K562 (cell line): ENCODE data around the gene EFEMP2. TPM values are rescaled to one million over a fixed set of nuclear protein-coding genes. Genes with fewer than 3 reads are reported as not detected.

Experiments used
- BCL6 ChIP-seq: fragments of 250-450 bp; sonication (Bioruptor Pico); IDR thresholded peaks from 2 replicates; pipeline ENCODE4 v1.4.0; 2020
- CBFA2T2 ChIP-seq: fragments of 450-650 bp; conservative IDR thresholded peaks from 2 replicates; pipeline ENCODE4 v1.6.1; 2017; ENCODE audit warnings: mild to moderate bottlenecking
- CHD4 ChIP-seq: fragments of 200-600 bp; sonication (generic); IDR thresholded peaks from 3 replicates; pipeline ENCODE4 v1.6.1; 2012; ENCODE audit warnings: low read depth, mild to moderate bottlenecking, mixed read lengths, low read length, inconsistent platforms; ENCODE audit not compliant: insufficient read depth, insufficient replicate concordance, poor library complexity, severe bottlenecking
- HDGF ChIP-seq: fragments of 450-650 bp; IDR thresholded peaks from 2 replicates; pipeline ENCODE4 v1.6.1; 2016
- HMGN3 ChIP-seq: IDR thresholded peaks from 2 replicates; pipeline ENCODE4 v1.6.1; 2011; ENCODE audit warnings: borderline replicate concordance, low read depth, mild to moderate bottlenecking, mixed read lengths, low read length; ENCODE audit not compliant: insufficient read length; ENCODE audit errors: extremely low read depth
- NR4A1 ChIP-seq, 2 experiments: fragments of 250-450 bp in 1 of 2; fragments of 450-650 bp in 1 of 2; sonication (Bioruptor Pico) in 1 of 2; IDR thresholded peaks; 2 replicates each; pipeline versions ENCODE4 v1.4.0 to v1.6.1; 2016 to 2020; ENCODE audit warnings: mild to moderate bottlenecking in 2 of 2, missing compliant biosample characterization in 1 of 2, missing genetic modification characterization in 1 of 2, moderate library complexity in 1 of 2
- RFX1 ChIP-seq: fragments of 450-650 bp; IDR thresholded peaks from 2 replicates; pipeline ENCODE4 v1.6.1; 2016; ENCODE audit warnings: mild to moderate bottlenecking, moderate library complexity
- SREBF1 ChIP-seq: fragments of 150-350 bp; IDR thresholded peaks from 2 replicates; pipeline ENCODE4 v1.6.1; 2014; ENCODE audit warnings: antibody characterized with exemption, low read depth, low read length, borderline replicate concordance
- SRF ChIP-seq, 2 experiments: fragments of 250-450, 450-650 bp in 1 of 2; sonication (Bioruptor Pico) in 1 of 2; sonication (generic) in 1 of 2; formaldehyde crosslinking; IDR thresholded peaks; 2 replicates each; pipeline versions ENCODE4 v1.5.0 to v1.5.1; 2020 to 2022; ENCODE audit warnings: mild to moderate bottlenecking in 1 of 2, missing genetic modification reagents in 1 of 2
- TGIF2 ChIP-seq: sonication (generic); formaldehyde crosslinking; IDR thresholded peaks from 2 replicates; pipeline ENCODE4 v1.8.1; 2022; ENCODE audit warnings: mild to moderate bottlenecking, missing genetic modification reagents, moderate library complexity
- TRIM24 ChIP-seq, 2 experiments: fragments of 450-650 bp; IDR thresholded peaks; 2 replicates each; pipeline ENCODE4 v1.6.1; 2016
- ZNF24 ChIP-seq: fragments of 450-650 bp; IDR thresholded peaks from 2 replicates; pipeline ENCODE4 v1.6.1; 2016
- ZNF311 ChIP-seq: fragments of 250-450 bp; sonication (Bioruptor Pico); IDR thresholded peaks from 2 replicates; pipeline ENCODE4 v1.4.0; 2020; ENCODE audit warnings: mild to moderate bottlenecking, moderate library complexity
- ZNF431 ChIP-seq: sonication (generic); formaldehyde crosslinking; IDR thresholded peaks from 2 replicates; pipeline ENCODE4 v1.8.0; 2022; ENCODE audit warnings: mild to moderate bottlenecking, missing genetic modification reagents
- ZNF589 ChIP-seq: fragments of 200-800 bp; sonication (Bioruptor generic); IDR thresholded peaks from 2 replicates; pipeline ENCODE4 v1.6.1; 2016; ENCODE audit warnings: low read depth, missing genetic modification characterization, missing compliant biosample characterization
- ZNF780A ChIP-seq: fragments of 250-450 bp; sonication (Bioruptor Pico); IDR thresholded peaks from 2 replicates; pipeline ENCODE4 v1.5.0; 2021; ENCODE audit warnings: mild to moderate bottlenecking
- polyA plus RNA-seq, 8 experiments: library from polyadenylated mRNA; depleted of rRNA in 4 of 8; stranded (reverse) in 5 of 8; unstranded in 3 of 8; fragments of >200 nt; fragmentation: Nextera tagmentation in 2 of 8; fragmentation: Illumina TruSeq in 1 of 8; extraction: Ambion mirVana in 2 of 8; extraction: Trizol in 1 of 8; gene quantifications; 2 replicates each; pipeline versions ENCODE4 v1.2.1 to v1.2.3, GENCODE V29; 2011 to 2014; ENCODE audit warnings: inconsistent platforms in 1 of 8, missing spikeins in 1 of 8
- total RNA-seq, 7 experiments: library from RNA; depleted of rRNA in 6 of 7; stranded (reverse); fragments of >200 nt in 6 of 7; fragmentation: Illumina TruSeq in 2 of 7; extraction: Trizol in 2 of 7; gene quantifications; 2 replicates each; pipeline versions ENCODE4 v1.2.1 to v1.2.3, GENCODE V29; 2011 to 2021; ENCODE audit warnings: low replicate concordance in 1 of 7
- TF ChIP-seq, protein P1 (sequence below), 2 experiments: fragments of 450-650 bp in 1 of 2; sonication (generic) in 1 of 2; formaldehyde crosslinking in 1 of 2; IDR thresholded peaks in 1 of 2; conservative IDR thresholded peaks in 1 of 2; 2 replicates each; pipeline versions ENCODE4 v1.6.1 to v1.8.1; 2016 to 2023; ENCODE audit warnings: mild to moderate bottlenecking in 2 of 2, moderate library complexity in 2 of 2, inconsistent platforms in 1 of 2, missing genetic modification reagents in 1 of 2
- TF ChIP-seq, protein P2 (sequence below): sonication (generic); formaldehyde crosslinking; IDR thresholded peaks from 2 replicates; pipeline ENCODE4 v1.8.0; 2022; ENCODE audit warnings: missing genetic modification reagents, mild to moderate bottlenecking, borderline replicate concordance
- TF ChIP-seq, protein P3 (sequence below): fragments of 450-650 bp; formaldehyde crosslinking; IDR thresholded peaks from 2 replicates; pipeline ENCODE4 v1.4.0; 2020; ENCODE audit warnings: mild to moderate bottlenecking
- TF ChIP-seq, protein P4 (sequence below): fragments of 250-450 bp; sonication (Bioruptor Pico); IDR thresholded peaks from 2 replicates; pipeline ENCODE4 v1.4.0; 2020; ENCODE audit warnings: mild to moderate bottlenecking, moderate library complexity, borderline replicate concordance
- TF ChIP-seq, protein P5 (sequence below): fragments of 250-450 bp; sonication (Bioruptor Pico); IDR thresholded peaks from 2 replicates; pipeline ENCODE4 v1.4.0; 2020

The EFEMP2 gene
- total and polyA plus RNA-seq, 9 of the 15 experiments (the other 6 are each of a cell fraction or from before 2014, with no cell fraction given): 0.07 to 2.9 (median 0.69) TPM; not detected in 1

DNA sequence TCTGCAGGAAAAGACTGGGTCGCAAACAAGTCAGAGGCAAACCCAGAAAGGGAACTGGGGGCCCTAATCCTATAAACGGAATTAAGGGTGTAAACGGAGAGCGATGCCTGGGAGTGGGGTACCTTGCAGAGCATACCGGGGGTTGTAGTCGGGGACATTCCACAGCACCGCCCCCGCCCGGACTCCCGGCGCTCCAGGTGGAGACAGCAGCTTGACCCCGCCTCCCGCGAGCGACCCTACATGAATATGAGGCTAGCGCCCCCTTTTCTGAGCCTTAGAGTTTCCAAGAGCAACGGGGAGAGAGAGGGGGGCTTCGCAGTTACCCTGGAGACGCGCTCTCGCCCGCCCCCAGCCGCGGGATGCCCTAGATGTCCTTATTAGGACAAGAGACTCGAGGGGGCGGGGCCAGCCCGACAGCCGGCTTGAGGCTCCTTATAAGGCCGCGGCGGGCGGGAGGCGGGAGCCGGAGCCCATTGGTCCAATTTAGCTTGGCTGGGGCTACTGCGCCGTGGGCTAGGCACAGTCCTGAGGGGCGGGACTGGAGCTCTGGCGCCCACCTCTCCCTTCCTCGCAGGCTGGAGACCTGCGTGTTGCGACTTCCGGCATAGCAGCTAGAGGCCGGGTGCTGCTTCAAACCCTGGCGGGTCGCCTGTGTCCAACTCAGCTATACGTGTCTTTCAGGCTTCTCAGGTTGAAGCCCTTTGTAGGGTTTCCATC is 13.3 kb downstream of the EFEMP2 start (continued):
- peak; percentile 98 for TF ChIP-seq HMGN3
- TF ChIP-seq BCL6 (CRISPR knock-in tag): no peak
- TF ChIP-seq CHD4: no peak
- TF ChIP-seq, protein P1, sequence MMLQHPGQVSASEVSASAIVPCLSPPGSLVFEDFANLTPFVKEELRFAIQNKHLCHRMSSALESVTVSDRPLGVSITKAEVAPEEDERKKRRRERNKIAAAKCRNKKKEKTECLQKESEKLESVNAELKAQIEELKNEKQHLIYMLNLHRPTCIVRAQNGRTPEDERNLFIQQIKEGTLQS (IDR thresholded peaks at IDR 0.05): no peak
- TF ChIP-seq, protein P1 (CRISPR knock-in tag; conservative IDR thresholded peaks at IDR 0.05): no peak
- TF ChIP-seq HDGF: no peak
- TF ChIP-seq, protein P2, sequence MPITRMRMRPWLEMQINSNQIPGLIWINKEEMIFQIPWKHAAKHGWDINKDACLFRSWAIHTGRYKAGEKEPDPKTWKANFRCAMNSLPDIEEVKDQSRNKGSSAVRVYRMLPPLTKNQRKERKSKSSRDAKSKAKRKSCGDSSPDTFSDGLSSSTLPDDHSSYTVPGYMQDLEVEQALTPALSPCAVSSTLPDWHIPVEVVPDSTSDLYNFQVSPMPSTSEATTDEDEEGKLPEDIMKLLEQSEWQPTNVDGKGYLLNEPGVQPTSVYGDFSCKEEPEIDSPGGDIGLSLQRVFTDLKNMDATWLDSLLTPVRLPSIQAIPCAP: no peak
- TF ChIP-seq, protein P3, sequence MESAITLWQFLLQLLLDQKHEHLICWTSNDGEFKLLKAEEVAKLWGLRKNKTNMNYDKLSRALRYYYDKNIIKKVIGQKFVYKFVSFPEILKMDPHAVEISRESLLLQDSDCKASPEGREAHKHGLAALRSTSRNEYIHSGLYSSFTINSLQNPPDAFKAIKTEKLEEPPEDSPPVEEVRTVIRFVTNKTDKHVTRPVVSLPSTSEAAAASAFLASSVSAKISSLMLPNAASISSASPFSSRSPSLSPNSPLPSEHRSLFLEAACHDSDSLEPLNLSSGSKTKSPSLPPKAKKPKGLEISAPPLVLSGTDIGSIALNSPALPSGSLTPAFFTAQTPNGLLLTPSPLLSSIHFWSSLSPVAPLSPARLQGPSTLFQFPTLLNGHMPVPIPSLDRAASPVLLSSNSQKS (CRISPR knock-in tag): no peak
- no peak; the same call in 1 of the 2 replicates for TF ChIP-seq SREBF1
- TF ChIP-seq, protein P4, sequence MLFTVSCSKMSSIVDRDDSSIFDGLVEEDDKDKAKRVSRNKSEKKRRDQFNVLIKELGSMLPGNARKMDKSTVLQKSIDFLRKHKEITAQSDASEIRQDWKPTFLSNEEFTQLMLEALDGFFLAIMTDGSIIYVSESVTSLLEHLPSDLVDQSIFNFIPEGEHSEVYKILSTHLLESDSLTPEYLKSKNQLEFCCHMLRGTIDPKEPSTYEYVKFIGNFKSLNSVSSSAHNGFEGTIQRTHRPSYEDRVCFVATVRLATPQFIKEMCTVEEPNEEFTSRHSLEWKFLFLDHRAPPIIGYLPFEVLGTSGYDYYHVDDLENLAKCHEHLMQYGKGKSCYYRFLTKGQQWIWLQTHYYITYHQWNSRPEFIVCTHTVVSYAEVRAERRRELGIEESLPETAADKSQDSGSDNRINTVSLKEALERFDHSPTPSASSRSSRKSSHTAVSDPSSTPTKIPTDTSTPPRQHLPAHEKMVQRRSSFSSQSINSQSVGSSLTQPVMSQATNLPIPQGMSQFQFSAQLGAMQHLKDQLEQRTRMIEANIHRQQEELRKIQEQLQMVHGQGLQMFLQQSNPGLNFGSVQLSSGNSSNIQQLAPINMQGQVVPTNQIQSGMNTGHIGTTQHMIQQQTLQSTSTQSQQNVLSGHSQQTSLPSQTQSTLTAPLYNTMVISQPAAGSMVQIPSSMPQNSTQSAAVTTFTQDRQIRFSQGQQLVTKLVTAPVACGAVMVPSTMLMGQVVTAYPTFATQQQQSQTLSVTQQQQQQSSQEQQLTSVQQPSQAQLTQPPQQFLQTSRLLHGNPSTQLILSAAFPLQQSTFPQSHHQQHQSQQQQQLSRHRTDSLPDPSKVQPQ (CRISPR knock-in tag): no peak
- no peak for TF ChIP-seq ZNF311 (CRISPR knock-in tag)
- TF ChIP-seq, protein P5, sequence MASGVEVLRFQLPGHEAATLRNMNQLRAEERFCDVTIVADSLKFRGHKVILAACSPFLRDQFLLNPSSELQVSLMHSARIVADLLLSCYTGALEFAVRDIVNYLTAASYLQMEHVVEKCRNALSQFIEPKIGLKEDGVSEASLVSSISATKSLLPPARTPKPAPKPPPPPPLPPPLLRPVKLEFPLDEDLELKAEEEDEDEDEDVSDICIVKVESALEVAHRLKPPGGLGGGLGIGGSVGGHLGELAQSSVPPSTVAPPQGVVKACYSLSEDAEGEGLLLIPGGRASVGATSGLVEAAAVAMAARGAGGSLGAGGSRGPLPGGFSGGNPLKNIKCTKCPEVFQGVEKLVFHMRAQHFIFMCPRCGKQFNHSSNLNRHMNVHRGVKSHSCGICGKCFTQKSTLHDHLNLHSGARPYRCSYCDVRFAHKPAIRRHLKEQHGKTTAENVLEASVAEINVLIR (CRISPR knock-in tag): no peak
- no peak for TF ChIP-seq TRIM24 (IDR thresholded peaks at IDR 0.05)
- no peak for TF ChIP-seq TGIF2 (CRISPR knock-in tag)
- no peak for TF ChIP-seq ZNF24
- TF ChIP-seq CBFA2T2: no peak
- TF ChIP-seq RFX1: peak; percentile 93
- no peak for TF ChIP-seq ZNF431 (CRISPR knock-in tag)
- peak; percentile 99 to 100 for TF ChIP-seq SRF (CRISPR knock-in tag; IDR thresholded peaks at IDR 0.05)
- TF ChIP-seq ZNF589 (CRISPR knock-in tag): peak; percentile 96
- TF ChIP-seq ZNF780A: no peak
- no peak for TF ChIP-seq NR4A1 (CRISPR knock-in tag; IDR thresholded peaks at IDR 0.05)
- TF ChIP-seq NR4A1 (tag; IDR thresholded peaks at IDR 0.05): no peak
